ENCODE results near the gene TBC1D1. TPM values are rescaled to one million over a fixed set of nuclear protein-coding genes. Genes with fewer than 3 reads are reported as not detected.

The TBC1D1 gene
- total and polyA plus RNA-seq, 2 donors (not counting 3 experiments of a cell fraction or from before 2014, with no cell fraction given): 63.5 to 116 TPM

DNA sequence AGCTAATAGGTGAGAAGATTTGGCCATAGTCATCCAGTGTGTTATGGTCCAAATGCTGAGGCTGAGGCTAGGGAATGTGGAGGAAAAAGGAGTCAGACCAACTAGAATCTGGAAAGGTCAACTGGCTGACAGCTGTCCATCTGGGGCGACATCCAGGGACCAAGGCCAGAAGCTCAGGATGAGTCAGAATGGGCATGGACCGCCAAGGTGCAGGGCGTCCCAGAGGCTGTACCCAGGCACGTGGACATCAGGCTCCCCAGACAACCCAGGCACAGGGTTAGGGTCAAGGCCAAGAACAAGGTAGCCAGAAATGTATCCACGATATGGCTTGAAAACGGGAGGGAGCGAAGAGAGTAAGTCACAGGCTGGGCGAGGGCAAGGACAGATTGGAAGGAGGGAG is 43.2 kb downstream of the TBC1D1 start:
- dilution Hi-C loops (cut with MboI; ENCODE audit: extremely low pct_ligation_motif_present, low sequenced_read_pairs) (no loop called here), intact Hi-C loops (cut with micrococcal nuclease) (no loop called here)
- no peak overlapping the region for H3K27ac ChIP-seq (ENCODE audit: insufficient read depth, low read depth, low read length)
- no peaks in the 10 kb centered on the region for H4K20me1 ChIP-seq (replicated peaks; ENCODE audit: control insufficient read depth, extremely low read depth, insufficient read depth, low read length)
- ChIA-PET CTCF (interaction anchor here (1.8 kb wide), 1 partner anchor 101 kb away, joined by 7 read pairs; no protein-coding TSS in a partner anchor), POLR2A (no interaction called here)
- BruUV-seq (replicated peaks): no TSS peak
- no peaks in the 10 kb centered on the region for H3K36me3 ChIP-seq (ENCODE audit: control insufficient read depth in 2 of 2, extremely low read depth in 1 of 2, insufficient read depth in 2 of 2, low read length in 2 of 2)
- no peak for FAIRE-seq
- H2AFZ ChIP-seq (ENCODE audit: low read depth, low read length): no peak overlapping the region
- no peak overlapping the region for H3K4me3 ChIP-seq (replicated peaks in 1 of 3; ENCODE audit: insufficient read depth in 1 of 3, low read depth in 1 of 3, low read length in 3 of 3)
- no peak overlapping the region for H3K4me2 ChIP-seq (ENCODE audit: insufficient read depth, low read length)
- peaks cover 1 to 2% of the 10 kb centered on the region in 2 experiments for H3K27me3 ChIP-seq (ENCODE audit: control insufficient read depth in 2 of 2, insufficient read depth in 2 of 2, low read length in 2 of 2)
- H3K9me3 ChIP-seq (replicated peaks; ENCODE audit: control insufficient read depth, insufficient read depth, low read length): no peaks in the 10 kb centered on the region
- H3K9ac ChIP-seq (replicated peaks; ENCODE audit: extremely low read depth, insufficient read depth, low read length): no peak overlapping the region
- DNase-seq (ENCODE audit: low read depth, low spot score): no peak
- no peaks in the 10 kb centered on the region for H3K4me1 ChIP-seq (ENCODE audit: control insufficient read depth, extremely low read depth, insufficient read depth, low read length)
- no peaks in the 10 kb centered on the region for H3K9me1 ChIP-seq (replicated peaks; ENCODE audit: control insufficient read depth, extremely low read depth, insufficient read depth, low read length)
- H3K79me2 ChIP-seq (ENCODE audit: control insufficient read depth, insufficient read depth, low read length): no peaks in the 10 kb centered on the region
- no peak for TF ChIP-seq CTCF (IDR thresholded peaks at IDR 0.05; ENCODE audit: extremely low read depth in 1 of 2, insufficient read depth in 1 of 2, low read depth in 1 of 2, low read length in 2 of 2)
- TF ChIP-seq, protein P1, sequence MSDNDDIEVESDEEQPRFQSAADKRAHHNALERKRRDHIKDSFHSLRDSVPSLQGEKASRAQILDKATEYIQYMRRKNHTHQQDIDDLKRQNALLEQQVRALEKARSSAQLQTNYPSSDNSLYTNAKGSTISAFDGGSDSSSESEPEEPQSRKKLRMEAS (IDR thresholded peaks at IDR 0.05; ENCODE audit: insufficient read depth, insufficient read length): no peak

DNA sequence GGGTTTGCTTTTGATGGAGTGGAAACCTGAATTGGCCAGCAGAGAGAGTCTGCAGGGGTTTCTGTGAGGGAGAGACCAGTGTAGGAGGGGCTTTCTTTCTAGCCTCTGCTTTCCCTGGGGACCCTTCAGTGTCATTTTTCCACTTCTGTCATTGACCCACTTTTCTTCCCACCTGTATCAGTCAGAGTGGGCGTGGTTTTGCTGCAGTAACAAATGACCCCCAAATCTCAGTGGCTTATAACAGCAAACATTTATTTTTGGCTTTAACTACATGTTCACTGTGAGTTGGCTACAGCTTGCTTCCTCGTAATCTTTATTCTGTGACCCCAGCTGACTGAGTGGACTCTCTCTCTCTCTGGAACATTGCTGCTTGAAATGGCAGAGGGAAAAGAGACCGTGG is 43.7 kb downstream of the TBC1D1 start:
- H3K4me2 ChIP-seq (ENCODE audit: insufficient read depth, low read length): no peak overlapping the region
- H3K4me1 ChIP-seq (ENCODE audit: control insufficient read depth, extremely low read depth, insufficient read depth, low read length): no peaks in the 10 kb centered on the region
- H3K27me3 ChIP-seq (ENCODE audit: control insufficient read depth in 2 of 2, insufficient read depth in 2 of 2, low read length in 2 of 2): peaks cover 0 to 1% of the 10 kb centered on the region in 2 experiments
- DNase-seq (ENCODE audit: low read depth, low spot score): no peak
- H3K79me2 ChIP-seq (ENCODE audit: control insufficient read depth, insufficient read depth, low read length): no peaks in the 10 kb centered on the region
- no peak overlapping the region for H3K4me3 ChIP-seq (replicated peaks in 1 of 3; ENCODE audit: insufficient read depth in 1 of 3, low read depth in 1 of 3, low read length in 3 of 3)
- POLR2A ChIA-PET: no interaction called here
- no peak overlapping the region for H2AFZ ChIP-seq (ENCODE audit: low read depth, low read length)
- no TSS peak for BruUV-seq (replicated peaks)
- no peak for FAIRE-seq
- H3K9ac ChIP-seq (replicated peaks; ENCODE audit: extremely low read depth, insufficient read depth, low read length): no peak overlapping the region
- TF ChIP-seq POLR2A (IDR thresholded peaks at IDR 0.05; ENCODE audit: low read depth, low read length) (no peak), FOS (IDR thresholded peaks at IDR 0.05; ENCODE audit: borderline replicate concordance, insufficient read depth, low read length) (no peak), JUN (IDR thresholded peaks at IDR 0.05; ENCODE audit: borderline replicate concordance, insufficient read depth, insufficient read length, low read depth) (no peak), POLR2AphosphoS5 (IDR thresholded peaks at IDR 0.05; ENCODE audit: insufficient read depth, low read depth, low read length) (no peak), MYC (IDR thresholded peaks at IDR 0.05; ENCODE audit: low read depth, low read length) (no peak), GATA2 (IDR thresholded peaks at IDR 0.05; ENCODE audit: insufficient read depth, insufficient read length, low read depth, low read length) (no peak), EZH2 (IDR thresholded peaks at IDR 0.05; ENCODE audit: borderline replicate concordance, low read depth, low read length, severe bottlenecking) (no peak), CTCF (IDR thresholded peaks at IDR 0.05; ENCODE audit: extremely low read depth in 1 of 2, insufficient read depth in 1 of 2, low read depth in 1 of 2, low read length in 2 of 2) (no peak)
- TF ChIP-seq, protein P1 (IDR thresholded peaks at IDR 0.05; ENCODE audit: insufficient read depth, insufficient read length): no peak
- no peaks in the 10 kb centered on the region for H3K36me3 ChIP-seq (ENCODE audit: control insufficient read depth in 2 of 2, extremely low read depth in 1 of 2, insufficient read depth in 2 of 2, low read length in 2 of 2)
- no peaks in the 10 kb centered on the region for H3K9me3 ChIP-seq (replicated peaks; ENCODE audit: control insufficient read depth, insufficient read depth, low read length)
- intact Hi-C loops (cut with micrococcal nuclease): no loop called here
- H3K9me1 ChIP-seq (replicated peaks; ENCODE audit: control insufficient read depth, extremely low read depth, insufficient read depth, low read length): no peaks in the 10 kb centered on the region
- no peaks in the 10 kb centered on the region for H4K20me1 ChIP-seq (replicated peaks; ENCODE audit: control insufficient read depth, extremely low read depth, insufficient read depth, low read length)
- dilution Hi-C loops (cut with MboI; ENCODE audit: extremely low pct_ligation_motif_present, low sequenced_read_pairs): no loop called here
- CTCF ChIA-PET: interaction anchor here (1.8 kb wide), 1 partner anchor 101 kb away, joined by 7 read pairs; no protein-coding TSS in a partner anchor
- no peak overlapping the region for H3K27ac ChIP-seq (ENCODE audit: insufficient read depth, low read depth, low read length)

All from endothelial cell of umbilical vein (primary cell).